ENCODE measurements around the gene SLC7A1.

SLC7A1 gene

DNA sequence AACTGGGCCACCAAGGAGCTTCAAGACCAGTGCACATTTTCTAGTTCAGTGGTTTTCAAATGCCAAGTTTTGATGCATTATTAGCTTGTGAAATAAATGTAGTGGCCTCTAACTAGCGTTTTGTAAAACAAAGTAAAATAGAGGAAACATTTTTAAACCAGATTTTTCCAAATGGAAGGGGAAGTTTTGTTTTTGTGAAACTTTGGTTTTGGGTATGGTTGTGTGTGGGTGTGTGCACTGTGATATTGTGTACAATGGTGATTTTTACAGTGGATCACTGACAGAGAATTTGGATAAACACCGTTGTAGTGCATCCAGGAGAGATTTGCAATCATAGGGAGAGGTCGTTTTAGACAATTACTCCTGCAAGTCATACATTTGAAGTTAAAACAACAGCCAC, 108.9 kb downstream of the SLC7A1 start:
- no peaks in the 10 kb centered on the region for H3K36me3 ChIP-seq (ENCODE audit: insufficient read depth, low read length)
- WGBS: 89% methylated on average over 3 of the region's 3 CpGs
- no peak overlapping the region for H3K27ac ChIP-seq (ENCODE audit: low read depth, low read length)
- peaks cover 20% of the 10 kb centered on the region for H3K4me1 ChIP-seq (ENCODE audit: insufficient read depth, low read length)
- no peak overlapping the region for H3K9ac ChIP-seq (ENCODE audit: low read depth, low read length)
- H3K4me3 ChIP-seq (ENCODE audit: low read length): no peak overlapping the region
- no peaks in the 10 kb centered on the region for H3K9me3 ChIP-seq (ENCODE audit: insufficient read depth, low read depth, low read length)
- no peaks in the 10 kb centered on the region for H3K27me3 ChIP-seq (ENCODE audit: insufficient read depth, low read length)

DNA sequence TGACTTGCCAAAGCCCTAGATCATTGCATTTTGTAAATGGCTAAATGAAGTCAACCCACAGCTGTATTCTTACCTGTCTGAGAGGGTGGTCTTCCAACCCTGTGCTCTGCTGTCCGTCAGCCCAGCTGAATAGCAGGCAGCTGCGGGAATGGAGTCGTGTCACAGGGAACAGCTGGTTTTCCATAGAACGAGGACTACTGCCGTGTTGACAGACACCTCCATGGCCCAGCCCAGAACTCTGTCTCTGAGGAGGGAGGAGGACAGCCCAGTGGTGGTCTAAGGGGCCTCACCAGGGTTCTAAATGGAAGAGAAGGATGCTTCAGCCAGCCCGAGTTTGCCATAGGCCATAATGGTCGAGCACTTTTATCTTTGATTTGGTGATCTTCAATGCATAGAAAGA, 110.7 kb downstream of the SLC7A1 start:
- no peaks in the 10 kb centered on the region for H3K9me3 ChIP-seq (ENCODE audit: insufficient read depth, low read depth, low read length)
- no peaks in the 10 kb centered on the region for H3K27me3 ChIP-seq (ENCODE audit: insufficient read depth, low read length)
- 86% methylated on average over 7 of the region's 7 CpGs for WGBS
- H3K4me1 ChIP-seq (ENCODE audit: insufficient read depth, low read length): peaks cover 20% of the 10 kb centered on the region
- no peak overlapping the region for H3K4me3 ChIP-seq (ENCODE audit: low read length)
- H3K9ac ChIP-seq (ENCODE audit: low read depth, low read length): no peak overlapping the region
- no peaks in the 10 kb centered on the region for H3K36me3 ChIP-seq (ENCODE audit: insufficient read depth, low read length)
- no peak overlapping the region for H3K27ac ChIP-seq (ENCODE audit: low read depth, low read length)

DNA sequence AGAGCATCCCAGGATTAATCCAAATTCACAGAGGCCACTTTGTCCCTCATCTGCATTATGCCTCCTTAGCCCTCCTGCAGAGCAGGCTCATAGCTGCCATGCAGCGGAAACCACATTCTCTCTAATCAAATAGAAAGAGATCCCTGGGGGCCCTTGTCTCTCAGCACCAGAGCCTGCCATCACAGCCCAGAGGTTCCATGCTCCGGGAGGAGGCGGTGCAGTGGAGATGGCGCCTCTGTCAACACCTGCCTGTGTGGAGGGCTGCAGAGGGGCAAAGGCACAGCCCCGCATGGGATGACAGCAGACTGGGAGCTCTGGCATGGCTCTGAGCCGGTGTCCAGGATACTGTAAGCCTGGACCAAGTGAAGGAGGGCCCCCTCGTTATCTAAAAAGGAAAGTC, 111.3 kb downstream of the SLC7A1 start:
- no peaks in the 10 kb centered on the region for H3K27me3 ChIP-seq (ENCODE audit: insufficient read depth, low read length)
- H3K9ac ChIP-seq (ENCODE audit: low read depth, low read length): no peak overlapping the region
- H3K4me3 ChIP-seq (ENCODE audit: low read length): no peak overlapping the region
- peaks cover 20% of the 10 kb centered on the region for H3K4me1 ChIP-seq (ENCODE audit: insufficient read depth, low read length)
- H3K36me3 ChIP-seq (ENCODE audit: insufficient read depth, low read length): no peaks in the 10 kb centered on the region
- 65% methylated on average over 7 of the region's 7 CpGs for WGBS
- no peak overlapping the region for H3K27ac ChIP-seq (ENCODE audit: low read depth, low read length)
- no peaks in the 10 kb centered on the region for H3K9me3 ChIP-seq (ENCODE audit: insufficient read depth, low read depth, low read length)

DNA sequence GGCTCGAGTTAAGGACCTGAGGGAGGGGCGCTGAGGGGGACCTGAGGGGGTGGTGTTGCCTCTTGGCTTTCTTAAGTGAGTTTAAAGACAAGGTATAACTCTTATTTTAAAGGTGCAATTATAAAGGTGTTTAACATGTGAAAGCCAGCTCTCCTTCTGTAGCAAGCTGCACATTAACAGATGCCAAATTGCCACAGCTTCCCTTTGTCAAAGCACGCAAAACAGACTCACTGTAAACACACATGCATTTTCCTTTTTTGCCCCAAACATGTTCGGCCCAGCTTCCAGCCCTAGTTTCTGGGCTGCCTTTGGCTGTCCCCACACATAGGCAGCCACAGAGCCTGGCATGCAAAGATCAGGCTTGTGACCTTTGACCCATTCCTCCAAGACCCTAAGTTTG, 111.9 kb downstream of the SLC7A1 start:
- Histone ChIP-seq H3K36me3 (ENCODE audit: insufficient read depth, low read length) (no peaks in the 10 kb centered on the region), H3K4me3 (ENCODE audit: low read length) (no peak overlapping the region), H3K27ac (ENCODE audit: low read depth, low read length) (no peak overlapping the region), H3K4me1 (ENCODE audit: insufficient read depth, low read length) (peaks cover 20% of the 10 kb centered on the region), H3K27me3 (ENCODE audit: insufficient read depth, low read length) (no peaks in the 10 kb centered on the region), H3K9me3 (ENCODE audit: insufficient read depth, low read depth, low read length) (no peaks in the 10 kb centered on the region), H3K9ac (ENCODE audit: low read depth, low read length) (no peak overlapping the region)
- WGBS: 63% methylated on average over 4 of the region's 4 CpGs

DNA sequence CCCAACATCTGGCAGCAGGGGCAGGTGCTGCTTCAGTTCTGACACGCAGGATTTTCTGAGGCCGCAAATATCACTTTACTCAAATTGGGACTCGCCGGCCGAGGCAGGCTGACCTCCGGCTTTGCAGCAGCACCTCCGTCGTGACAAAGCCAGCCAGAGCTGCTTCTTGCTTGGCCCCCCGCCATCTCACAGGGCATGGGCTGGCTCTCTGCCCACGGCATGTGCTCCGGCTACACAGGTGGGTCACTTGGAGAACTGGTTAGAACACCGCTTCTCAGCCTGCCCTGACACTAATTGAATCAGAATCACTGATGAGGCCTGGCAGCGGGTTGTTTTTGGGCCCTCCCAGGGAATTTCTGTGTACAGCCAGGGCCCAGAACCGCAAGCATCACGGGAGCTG, 112.3 kb downstream of the SLC7A1 start:
- Histone ChIP-seq H3K9me3 (ENCODE audit: insufficient read depth, low read depth, low read length) (no peaks in the 10 kb centered on the region), H3K4me3 (ENCODE audit: low read length) (no peak overlapping the region), H3K27ac (ENCODE audit: low read depth, low read length) (no peak overlapping the region), H3K27me3 (ENCODE audit: insufficient read depth, low read length) (no peaks in the 10 kb centered on the region), H3K4me1 (ENCODE audit: insufficient read depth, low read length) (peaks cover 20% of the 10 kb centered on the region), H3K36me3 (ENCODE audit: insufficient read depth, low read length) (no peaks in the 10 kb centered on the region), H3K9ac (ENCODE audit: low read depth, low read length) (no peak overlapping the region)
- 91% methylated on average over 15 of the region's 15 CpGs for WGBS

DNA sequence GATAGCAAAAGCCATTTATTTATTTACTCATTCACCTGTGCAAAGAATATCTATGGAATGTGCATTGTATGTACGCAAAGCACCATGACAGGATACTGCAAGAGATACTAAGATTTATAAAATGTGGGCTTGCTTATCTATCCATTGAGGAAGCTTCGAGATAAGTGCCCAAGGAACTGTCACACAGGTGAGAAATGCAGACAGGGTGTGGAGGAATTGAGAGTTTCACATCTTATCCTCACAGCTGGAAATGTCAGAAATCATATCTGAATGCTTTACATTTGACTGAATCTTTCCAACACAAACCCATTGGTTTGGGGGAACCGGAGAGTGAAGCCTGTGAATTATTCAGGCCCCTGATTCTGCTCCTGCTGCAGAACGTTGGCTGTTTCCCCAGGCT, 113.0 kb downstream of the SLC7A1 start:
- Histone ChIP-seq H3K36me3 (ENCODE audit: insufficient read depth, low read length) (no peaks in the 10 kb centered on the region), H3K4me1 (ENCODE audit: insufficient read depth, low read length) (peaks cover 14% of the 10 kb centered on the region), H3K27me3 (ENCODE audit: insufficient read depth, low read length) (no peaks in the 10 kb centered on the region), H3K9me3 (ENCODE audit: insufficient read depth, low read depth, low read length) (no peaks in the 10 kb centered on the region), H3K27ac (ENCODE audit: low read depth, low read length) (no peak overlapping the region), H3K9ac (ENCODE audit: low read depth, low read length) (no peak overlapping the region), H3K4me3 (ENCODE audit: low read length) (no peak overlapping the region)
- WGBS: 88% methylated on average over 4 of the region's 4 CpGs

DNA sequence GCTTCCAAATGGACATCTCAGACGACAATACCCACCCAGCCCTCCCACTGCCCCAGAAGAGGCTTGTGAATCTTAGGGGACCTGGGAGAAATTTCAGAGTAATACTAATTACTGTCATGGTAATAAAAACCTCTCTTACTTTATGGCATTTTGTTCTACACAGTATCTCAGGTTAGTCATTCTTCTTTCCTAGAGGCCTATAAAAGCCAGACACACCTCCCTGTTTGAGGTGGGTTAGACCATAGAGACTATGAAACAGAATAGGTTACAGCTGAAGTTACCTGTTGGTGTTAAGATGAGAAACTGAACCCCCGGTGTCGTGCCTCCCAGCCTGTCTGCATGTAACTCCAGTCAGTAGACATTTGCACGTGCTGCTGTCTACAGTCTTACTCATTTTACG, 113.9 kb downstream of the SLC7A1 start:
- peaks cover 14% of the 10 kb centered on the region for H3K4me1 ChIP-seq (ENCODE audit: insufficient read depth, low read length)
- WGBS: 91% methylated on average over 4 of the region's 5 CpGs

DNA sequence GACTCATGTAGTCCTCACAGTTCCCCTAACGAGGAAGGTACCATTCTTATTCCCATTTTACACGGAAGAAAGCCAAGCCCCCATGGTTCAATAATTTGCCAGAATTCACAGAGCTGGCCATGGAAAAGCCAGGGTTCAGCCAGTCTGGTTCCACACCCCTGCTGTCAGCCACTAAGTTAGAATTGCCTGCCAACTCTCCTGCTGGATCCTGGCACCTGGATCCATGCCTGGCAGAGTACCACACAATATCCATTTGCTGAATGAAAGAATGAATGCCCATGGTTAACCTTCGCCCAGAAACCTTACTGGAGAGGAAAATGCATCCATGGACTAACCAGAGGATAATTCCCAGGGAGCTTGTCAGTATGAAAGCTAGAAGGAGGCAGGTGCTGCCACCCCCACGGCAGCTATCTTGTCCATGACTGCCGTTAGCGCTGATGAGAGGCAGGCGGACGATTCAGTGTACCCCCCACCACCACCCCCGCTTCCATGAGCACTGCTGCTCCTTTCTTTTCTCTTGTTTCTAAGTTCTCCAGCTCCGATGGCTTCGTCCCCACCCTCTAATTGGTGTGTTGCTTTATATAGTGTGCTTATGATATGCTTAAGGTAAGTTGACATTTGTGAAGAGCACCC, 114.5 kb downstream of the SLC7A1 start:
- H3K27ac ChIP-seq (ENCODE audit: low read depth, low read length): no peak overlapping the region
- 93% methylated on average over 9 of the region's 11 CpGs for WGBS
- H3K4me3 ChIP-seq (ENCODE audit: low read length): no peak overlapping the region
- no peaks in the 10 kb centered on the region for H3K9me3 ChIP-seq (ENCODE audit: insufficient read depth, low read depth, low read length)
- H3K36me3 ChIP-seq (ENCODE audit: insufficient read depth, low read length): no peaks in the 10 kb centered on the region
- no peak overlapping the region for H3K9ac ChIP-seq (ENCODE audit: low read depth, low read length)
- H3K27me3 ChIP-seq (ENCODE audit: insufficient read depth, low read length): no peaks in the 10 kb centered on the region
- H3K4me1 ChIP-seq (ENCODE audit: insufficient read depth, low read length): peaks cover 14% of the 10 kb centered on the region

More for the DNA sequence above, 113.9 kb downstream of the SLC7A1 start:
- Histone ChIP-seq H3K36me3 (ENCODE audit: insufficient read depth, low read length) (no peaks in the 10 kb centered on the region), H3K9ac (ENCODE audit: low read depth, low read length) (no peak overlapping the region), H3K4me3 (ENCODE audit: low read length) (no peak overlapping the region), H3K9me3 (ENCODE audit: insufficient read depth, low read depth, low read length) (no peaks in the 10 kb centered on the region), H3K27me3 (ENCODE audit: insufficient read depth, low read length) (no peaks in the 10 kb centered on the region), H3K27ac (ENCODE audit: low read depth, low read length) (no peak overlapping the region)

DNA sequence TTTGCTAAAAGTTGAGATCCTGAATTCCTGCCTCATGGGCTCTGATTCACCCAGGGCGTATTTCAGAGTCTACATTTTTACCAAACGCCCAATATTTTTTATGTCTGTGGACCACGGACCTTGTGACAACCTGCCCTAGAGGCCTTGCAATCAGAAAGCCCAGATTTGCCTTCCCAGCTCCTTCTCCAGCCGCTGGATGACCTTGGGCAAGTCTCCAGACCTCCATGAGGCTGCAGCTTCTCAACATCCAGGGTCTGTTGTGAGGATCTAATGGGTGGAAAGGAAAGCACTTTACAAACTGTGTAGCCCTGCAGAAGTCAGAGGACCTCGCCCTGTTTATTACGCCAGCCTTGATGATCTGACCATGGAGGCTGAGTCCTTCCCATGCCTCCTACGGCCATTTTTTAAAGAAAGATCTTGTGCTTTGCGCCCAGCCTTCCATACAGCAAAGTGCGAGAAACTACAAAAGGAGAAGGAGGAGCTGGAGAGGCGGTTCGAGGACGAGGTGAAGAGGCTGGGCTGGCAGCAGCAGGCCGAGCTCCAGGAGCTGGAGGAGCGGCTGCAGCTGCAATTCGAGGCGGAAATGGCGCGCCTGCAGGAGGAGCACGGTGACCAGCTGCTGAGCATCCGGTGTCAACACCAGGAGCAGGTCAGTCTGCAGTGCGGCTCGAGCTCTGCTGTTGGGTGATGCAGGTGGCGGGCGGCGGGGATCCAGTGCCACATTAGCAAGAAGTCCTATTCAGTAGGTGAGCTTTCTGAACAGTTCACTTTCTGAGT, 115.6 kb downstream of the SLC7A1 start:
- Histone ChIP-seq H3K36me3 (ENCODE audit: insufficient read depth, low read length) (no peaks in the 10 kb centered on the region), H3K4me3 (ENCODE audit: low read length) (no peak overlapping the region), H3K27ac (ENCODE audit: low read depth, low read length) (no peak overlapping the region), H3K4me1 (ENCODE audit: insufficient read depth, low read length) (peaks cover 14% of the 10 kb centered on the region), H3K9me3 (ENCODE audit: insufficient read depth, low read depth, low read length) (no peaks in the 10 kb centered on the region), H3K9ac (ENCODE audit: low read depth, low read length) (no peak overlapping the region), H3K27me3 (ENCODE audit: insufficient read depth, low read length) (no peaks in the 10 kb centered on the region)
- WGBS: 88% methylated on average over 25 of the region's 25 CpGs

DNA sequence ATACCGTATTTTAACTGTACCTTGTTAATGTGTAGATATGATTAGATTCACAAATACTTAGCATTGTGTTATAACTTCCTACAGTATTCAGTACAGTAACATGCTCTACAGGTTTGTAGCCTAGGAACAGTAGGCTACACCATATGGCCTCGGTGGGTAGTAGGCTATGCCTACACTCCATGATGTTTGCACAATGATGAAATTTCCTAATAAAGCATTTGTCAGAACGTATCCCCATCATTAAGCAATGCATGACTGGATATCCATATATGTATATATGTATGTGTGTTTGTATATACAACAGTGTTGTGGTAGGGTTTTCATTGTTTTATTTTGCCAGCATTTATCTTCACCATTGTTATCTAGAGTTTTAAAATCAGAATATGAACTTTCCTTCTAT, 119.4 kb downstream of the SLC7A1 start:
- Histone ChIP-seq H3K27ac (ENCODE audit: low read depth, low read length) (no peak overlapping the region), H3K4me1 (ENCODE audit: insufficient read depth, low read length) (no peaks in the 10 kb centered on the region), H3K9ac (ENCODE audit: low read depth, low read length) (no peak overlapping the region), H3K9me3 (ENCODE audit: insufficient read depth, low read depth, low read length) (no peaks in the 10 kb centered on the region), H3K36me3 (ENCODE audit: insufficient read depth, low read length) (no peaks in the 10 kb centered on the region), H3K4me3 (ENCODE audit: low read length) (no peak overlapping the region), H3K27me3 (ENCODE audit: insufficient read depth, low read length) (no peaks in the 10 kb centered on the region)
- WGBS: 98% methylated on average over 2 of the region's 3 CpGs

DNA sequence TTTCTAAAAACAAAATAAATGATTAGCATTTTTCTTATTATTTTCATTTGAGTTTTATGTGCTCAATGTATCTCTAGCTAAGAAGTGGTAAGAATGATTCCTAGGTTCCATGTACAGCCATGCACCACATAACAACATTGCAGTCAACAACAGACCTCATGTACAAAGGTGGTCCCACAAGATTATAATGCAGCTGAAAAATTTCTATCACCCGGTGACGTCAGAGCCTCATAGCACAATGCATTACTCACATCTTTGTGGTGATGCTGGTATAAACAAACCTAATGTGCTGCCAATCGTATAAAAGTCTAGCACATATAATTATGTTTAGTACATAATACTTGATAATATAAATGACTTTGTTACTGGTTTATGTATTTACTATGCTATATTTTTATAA, 120.5 kb downstream of the SLC7A1 start:
- H3K9me3 ChIP-seq (ENCODE audit: insufficient read depth, low read depth, low read length): no peaks in the 10 kb centered on the region
- H3K9ac ChIP-seq (ENCODE audit: low read depth, low read length): no peak overlapping the region
- H3K27me3 ChIP-seq (ENCODE audit: insufficient read depth, low read length): no peaks in the 10 kb centered on the region
- no peaks in the 10 kb centered on the region for H3K4me1 ChIP-seq (ENCODE audit: insufficient read depth, low read length)
- WGBS: 90% methylated on average over 2 of the region's 3 CpGs
- H3K36me3 ChIP-seq (ENCODE audit: insufficient read depth, low read length): no peaks in the 10 kb centered on the region
- no peak overlapping the region for H3K4me3 ChIP-seq (ENCODE audit: low read length)
- no peak overlapping the region for H3K27ac ChIP-seq (ENCODE audit: low read depth, low read length)

All from HUES64 (cell line).